PFSK-1 (cell line): Measurements from ENCODE around the gene EVX1.

Source experiments
- FOXP2 ChIP-seq: optimal IDR thresholded peaks from 2 replicates; pipeline ENCODE3; 2011; ENCODE audit warnings: borderline replicate concordance, control low read depth, inconsistent platforms; ENCODE audit not compliant: insufficient read depth; ENCODE audit errors: extremely low read length, extremely low read depth
- POLR2AphosphoS5 ChIP-seq: IDR thresholded peaks from 2 replicates; pipeline ENCODE4 v1.6.1; 2012; ENCODE audit warnings: low read depth, mild to moderate bottlenecking, control low read depth, low read length, moderate library complexity
- SIN3A ChIP-seq: IDR thresholded peaks from 2 replicates; pipeline ENCODE4 v1.6.1; 2012; ENCODE audit warnings: mild to moderate bottlenecking, low read length, moderate library complexity, borderline replicate concordance; ENCODE audit not compliant: insufficient read depth
- TAF1 ChIP-seq: IDR thresholded peaks from 2 replicates; pipeline ENCODE4 v1.6.1; 2012; ENCODE audit warnings: low read length, control low read depth, borderline replicate concordance; ENCODE audit not compliant: insufficient read depth
- TF ChIP-seq, protein P1 (sequence below), 2 experiments: IDR thresholded peaks; 2 replicates each; pipeline versions ENCODE4 v1.6.1 to v1.8.0; 2011 to 2012; ENCODE audit warnings: low read depth in 2 of 2, low read length in 2 of 2, control low read depth in 1 of 2, inconsistent platforms in 1 of 2, mild to moderate bottlenecking in 1 of 2, moderate library complexity in 1 of 2; ENCODE audit not compliant: insufficient read depth in 1 of 2

Gene EVX1

DNA sequence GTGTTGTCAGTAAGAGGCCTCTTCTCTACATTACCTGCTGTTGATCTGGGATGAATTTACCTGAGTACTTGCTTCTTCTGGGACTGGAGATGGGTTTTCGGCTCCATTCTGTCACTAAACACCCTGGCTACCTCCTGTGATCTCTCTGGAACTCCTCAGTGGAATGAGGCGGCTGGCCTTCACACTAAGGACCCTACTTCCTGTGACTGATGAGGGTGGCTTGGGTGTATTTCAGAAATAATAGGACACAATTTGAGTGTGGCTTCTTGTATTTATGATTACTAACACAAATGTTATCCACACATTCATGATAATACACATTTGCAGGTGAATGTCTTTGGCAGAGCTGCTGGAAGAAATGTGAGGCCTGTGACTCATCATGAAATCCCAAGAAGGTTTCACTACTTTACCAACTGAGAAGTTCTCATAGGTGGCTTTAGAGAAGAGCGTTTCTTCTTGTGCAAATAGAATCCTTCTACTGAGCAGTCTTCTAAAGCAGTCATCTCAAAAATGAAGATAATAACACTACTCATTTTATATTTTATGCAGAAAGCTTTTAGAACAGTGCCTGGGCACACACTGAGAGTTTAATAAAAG, 21.3 kb upstream of the EVX1 start:
- TF ChIP-seq FOXP2 (no peak), TAF1 (no peak), SIN3A (no peak), POLR2AphosphoS5 (no peak)

DNA sequence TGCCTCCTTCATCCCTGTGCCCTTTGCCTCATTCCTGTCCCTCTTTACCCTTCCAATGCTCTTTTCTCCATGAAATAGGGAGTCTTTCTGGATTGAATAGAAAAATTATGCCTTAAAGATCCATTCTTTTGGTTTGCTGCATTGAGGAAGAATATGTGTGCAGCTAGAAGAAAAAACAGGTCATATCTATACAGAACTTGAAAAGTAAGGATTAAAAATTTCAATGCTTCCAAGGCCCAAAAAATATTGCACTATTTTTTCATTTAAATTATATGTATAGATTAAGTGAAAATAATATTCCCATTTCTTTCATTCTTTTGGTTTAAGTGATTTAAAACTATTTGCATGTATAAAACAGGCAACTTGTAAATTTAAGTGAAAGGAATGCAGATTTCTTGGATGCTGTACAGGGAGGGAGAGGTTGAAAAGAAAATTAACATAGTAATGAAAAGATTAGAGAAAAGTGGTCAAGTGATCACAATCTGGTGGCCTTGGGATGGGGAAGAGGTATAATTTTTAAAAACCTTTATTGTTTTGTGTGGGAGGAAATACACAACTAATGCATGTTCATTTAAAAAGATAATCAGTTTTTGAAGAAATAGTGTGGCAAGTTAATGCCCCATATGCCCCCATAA, 18.5 kb upstream of the EVX1 start:
- no peak for TF ChIP-seq SIN3A
- no peak for TF ChIP-seq POLR2AphosphoS5
- TF ChIP-seq, protein P1, sequence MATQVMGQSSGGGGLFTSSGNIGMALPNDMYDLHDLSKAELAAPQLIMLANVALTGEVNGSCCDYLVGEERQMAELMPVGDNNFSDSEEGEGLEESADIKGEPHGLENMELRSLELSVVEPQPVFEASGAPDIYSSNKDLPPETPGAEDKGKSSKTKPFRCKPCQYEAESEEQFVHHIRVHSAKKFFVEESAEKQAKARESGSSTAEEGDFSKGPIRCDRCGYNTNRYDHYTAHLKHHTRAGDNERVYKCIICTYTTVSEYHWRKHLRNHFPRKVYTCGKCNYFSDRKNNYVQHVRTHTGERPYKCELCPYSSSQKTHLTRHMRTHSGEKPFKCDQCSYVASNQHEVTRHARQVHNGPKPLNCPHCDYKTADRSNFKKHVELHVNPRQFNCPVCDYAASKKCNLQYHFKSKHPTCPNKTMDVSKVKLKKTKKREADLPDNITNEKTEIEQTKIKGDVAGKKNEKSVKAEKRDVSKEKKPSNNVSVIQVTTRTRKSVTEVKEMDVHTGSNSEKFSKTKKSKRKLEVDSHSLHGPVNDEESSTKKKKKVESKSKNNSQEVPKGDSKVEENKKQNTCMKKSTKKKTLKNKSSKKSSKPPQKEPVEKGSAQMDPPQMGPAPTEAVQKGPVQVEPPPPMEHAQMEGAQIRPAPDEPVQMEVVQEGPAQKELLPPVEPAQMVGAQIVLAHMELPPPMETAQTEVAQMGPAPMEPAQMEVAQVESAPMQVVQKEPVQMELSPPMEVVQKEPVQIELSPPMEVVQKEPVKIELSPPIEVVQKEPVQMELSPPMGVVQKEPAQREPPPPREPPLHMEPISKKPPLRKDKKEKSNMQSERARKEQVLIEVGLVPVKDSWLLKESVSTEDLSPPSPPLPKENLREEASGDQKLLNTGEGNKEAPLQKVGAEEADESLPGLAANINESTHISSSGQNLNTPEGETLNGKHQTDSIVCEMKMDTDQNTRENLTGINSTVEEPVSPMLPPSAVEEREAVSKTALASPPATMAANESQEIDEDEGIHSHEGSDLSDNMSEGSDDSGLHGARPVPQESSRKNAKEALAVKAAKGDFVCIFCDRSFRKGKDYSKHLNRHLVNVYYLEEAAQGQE (IDR thresholded peaks at IDR 0.05; ENCODE audit: insufficient read depth in 1 of 2, low read depth in 2 of 2, low read length in 2 of 2): no peak

DNA sequence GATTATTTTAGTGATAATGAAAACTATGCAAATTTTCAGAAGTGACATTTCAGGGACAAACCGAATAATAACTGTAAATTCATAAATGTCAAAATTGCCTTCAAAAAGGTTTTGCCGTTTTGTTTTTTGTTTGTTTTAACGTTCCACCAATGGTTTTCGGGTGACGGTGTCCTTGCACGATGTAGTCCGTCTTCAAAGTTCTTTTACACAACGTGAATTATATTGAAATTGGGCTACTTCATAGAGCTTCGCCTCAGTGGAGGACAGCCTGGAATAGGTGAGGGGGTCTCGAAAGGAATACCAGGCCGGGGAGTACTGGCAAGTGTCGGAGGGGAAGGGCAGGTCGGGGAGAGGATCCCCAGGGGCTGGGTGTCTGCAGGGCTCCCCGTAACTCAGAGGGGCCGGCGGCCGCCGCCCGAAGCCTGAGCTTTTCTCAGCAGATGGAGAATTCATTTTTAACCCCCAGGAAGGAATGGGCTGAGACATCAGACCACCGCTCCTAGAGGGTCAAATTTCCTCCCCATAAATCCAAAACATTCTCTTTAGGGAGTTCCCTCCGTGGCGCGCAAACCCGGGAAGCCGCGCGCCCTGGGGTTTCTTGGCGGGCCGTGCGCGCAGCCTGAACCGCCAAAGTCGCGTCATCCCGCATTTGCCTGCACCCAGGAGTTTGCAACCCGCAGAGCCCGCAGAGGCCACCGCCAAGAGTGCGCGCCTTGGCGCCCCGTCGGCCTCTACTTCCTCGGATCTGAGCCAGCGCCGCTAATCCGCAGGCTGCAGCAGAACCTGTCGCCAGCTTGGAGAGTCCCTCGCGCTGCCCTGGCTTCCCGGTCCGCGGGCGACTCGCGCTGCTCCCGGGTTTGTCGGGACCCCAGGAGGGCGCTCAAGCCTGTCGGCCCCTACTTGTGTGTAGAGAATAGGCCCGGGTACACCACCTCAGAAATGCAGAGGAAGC, 17.3 kb upstream of the EVX1 start:
- TF ChIP-seq SIN3A (no peak), POLR2AphosphoS5 (no peak), FOXP2 (no peak), TAF1 (no peak)
- TF ChIP-seq, protein P1 (IDR thresholded peaks at IDR 0.05; ENCODE audit: insufficient read depth in 1 of 2, low read depth in 2 of 2, low read length in 2 of 2): no peak

DNA sequence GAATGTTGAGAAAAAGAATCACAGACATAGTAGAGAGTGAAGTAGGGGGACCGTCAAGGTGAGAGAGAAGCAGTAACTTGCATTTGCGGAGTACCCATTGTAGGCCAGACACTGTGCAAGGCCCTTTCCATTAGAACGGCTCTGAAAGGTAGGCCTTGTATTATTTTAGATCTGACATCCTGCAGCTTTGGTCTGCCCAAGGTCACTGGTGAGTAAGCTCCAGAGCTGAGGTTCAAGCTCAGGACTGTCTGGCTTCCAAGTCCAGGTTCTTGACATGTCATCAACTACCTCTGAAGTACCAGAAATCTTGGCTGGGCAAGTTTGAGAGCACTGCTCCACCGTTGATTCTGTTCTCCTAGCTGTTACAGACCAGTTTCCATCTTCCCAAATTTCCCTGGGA, 13.2 kb upstream of the EVX1 start:
- TF ChIP-seq FOXP2: no peak
- TF ChIP-seq POLR2AphosphoS5: no peak
- TF ChIP-seq, protein P1 (IDR thresholded peaks at IDR 0.05; ENCODE audit: insufficient read depth in 1 of 2, low read depth in 2 of 2, low read length in 2 of 2): no peak
- TF ChIP-seq TAF1: no peak
- TF ChIP-seq SIN3A: no peak
